HG02973 (cell line): ENCODE data around the gene CADM2.

Experiments used
- ATAC-seq: cut with Tn5 transposase; IDR thresholded peaks from one replicate; pipeline ENCODE4 v1.9.1; 2021; ENCODE audit warnings: moderate library complexity; ENCODE audit not compliant: unreplicated experiment

The CADM2 gene

GRCh38 chr3:85760342-85760741 is 801.6 kb downstream of the CADM2 start:
- no peak for ATAC-seq

GRCh38 chr3:85780806-85781205 is 822.0 kb downstream of the CADM2 start:
- ATAC-seq = no peak

- ATAC-seq = no peak
Measured at GRCh38 chr3:85781806-85782205, 823.0 kb downstream of the CADM2 start.

- no peak for ATAC-seq
Measured at GRCh38 chr3:85783291-85783690, 824.5 kb downstream of the CADM2 start.

GRCh38 chr3:85785766-85786165 is 827.0 kb downstream of the CADM2 start:
- ATAC-seq = no peak

- ATAC-seq = no peak
Measured at GRCh38 chr3:85790445-85791030, 831.7 kb downstream of the CADM2 start.

GRCh38 chr3:85796140-85796539 is 837.4 kb downstream of the CADM2 start:
- no peak for ATAC-seq

GRCh38 chr3:85800676-85801075 is 841.9 kb downstream of the CADM2 start:
- no peak for ATAC-seq

GRCh38 chr3:85801955-85802354 is 843.2 kb downstream of the CADM2 start:
- no peak for ATAC-seq

- no peak for ATAC-seq
Measured at GRCh38 chr3:85808755-85809154, 850.0 kb downstream of the CADM2 start.

GRCh38 chr3:85821130-85821756 is 862.5 kb downstream of the CADM2 start:
- no peak for ATAC-seq

- no peak for ATAC-seq
Measured at GRCh38 chr3:85835857-85836440, 877.2 kb downstream of the CADM2 start.

- ATAC-seq = no peak
Measured at GRCh38 chr3:85837402-85837801, 878.6 kb downstream of the CADM2 start.

- no peak for ATAC-seq
Measured at GRCh38 chr3:85838921-85839320, 880.1 kb downstream of the CADM2 start.

- ATAC-seq = no peak
Measured at GRCh38 chr3:85842081-85842480, 883.3 kb downstream of the CADM2 start.

- no peak for ATAC-seq
Measured at GRCh38 chr3:85846940-85847339, 888.2 kb downstream of the CADM2 start.

GRCh38 chr3:85851071-85851470 is 892.3 kb downstream of the CADM2 start:
- ATAC-seq = no peak

GRCh38 chr3:85853805-85854204 is 895.0 kb downstream of the CADM2 start:
- no peak for ATAC-seq

GRCh38 chr3:85862893-85863455 is 904.2 kb downstream of the CADM2 start:
- ATAC-seq = no peak

GRCh38 chr3:85864896-85865295 is 906.1 kb downstream of the CADM2 start:
- no peak for ATAC-seq

- no peak for ATAC-seq
Measured at GRCh38 chr3:85867072-85867471, 908.3 kb downstream of the CADM2 start.

- ATAC-seq = no peak
Measured at GRCh38 chr3:85875589-85875988, 916.8 kb downstream of the CADM2 start.
